NCI-H69 (cell line): ENCODE results near the gene TRIM65.
"Not testable (repeated sequence)": the region's sequence is repeated elsewhere in the genome, so short reads cannot be mapped to it uniquely, and the experiment has no call there.

Experiments used
- DNase-seq: peaks from one replicate; lab custom pipeline; 2025; lab: John Stamatoyannopoulos, UW

Gene TRIM65

DNA sequence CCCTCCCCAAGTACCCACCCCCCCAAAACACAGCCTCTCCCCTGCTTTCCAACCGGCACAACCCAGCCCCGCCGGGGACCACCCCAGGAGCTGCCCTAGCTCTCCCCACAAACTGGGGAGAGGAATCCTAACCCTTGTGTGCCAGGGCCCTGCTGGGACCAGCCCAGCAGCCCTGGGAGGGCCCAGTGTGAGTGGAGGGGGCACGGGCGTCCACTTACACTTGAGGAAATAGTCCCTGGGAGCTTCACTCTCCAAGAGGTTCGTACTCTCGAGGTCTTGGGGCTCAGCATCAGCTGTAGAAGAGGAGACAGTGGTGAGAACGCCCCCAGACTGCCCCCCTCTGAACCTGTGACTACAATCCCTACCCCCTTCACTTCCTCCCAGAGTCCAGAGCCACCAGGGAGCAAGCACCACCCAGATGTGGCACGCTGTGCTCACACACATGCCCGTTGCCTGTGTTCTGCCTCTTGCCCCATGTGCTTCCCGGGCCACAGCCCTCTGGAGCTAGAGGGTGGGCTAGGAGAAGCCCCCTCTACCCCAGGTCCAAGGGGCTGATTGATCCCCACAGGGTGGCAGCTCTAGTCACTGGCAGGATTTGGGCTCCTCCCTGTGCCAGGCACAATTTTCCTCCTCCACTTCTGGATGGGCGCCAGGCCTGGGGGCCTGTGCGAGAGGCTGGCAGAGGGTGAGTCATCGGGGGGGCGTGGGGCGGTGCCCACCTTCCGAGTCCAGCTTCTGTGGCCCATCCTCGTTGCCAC is 21.4 kb downstream of the TRIM65 start:
- no peak for DNase-seq

DNA sequence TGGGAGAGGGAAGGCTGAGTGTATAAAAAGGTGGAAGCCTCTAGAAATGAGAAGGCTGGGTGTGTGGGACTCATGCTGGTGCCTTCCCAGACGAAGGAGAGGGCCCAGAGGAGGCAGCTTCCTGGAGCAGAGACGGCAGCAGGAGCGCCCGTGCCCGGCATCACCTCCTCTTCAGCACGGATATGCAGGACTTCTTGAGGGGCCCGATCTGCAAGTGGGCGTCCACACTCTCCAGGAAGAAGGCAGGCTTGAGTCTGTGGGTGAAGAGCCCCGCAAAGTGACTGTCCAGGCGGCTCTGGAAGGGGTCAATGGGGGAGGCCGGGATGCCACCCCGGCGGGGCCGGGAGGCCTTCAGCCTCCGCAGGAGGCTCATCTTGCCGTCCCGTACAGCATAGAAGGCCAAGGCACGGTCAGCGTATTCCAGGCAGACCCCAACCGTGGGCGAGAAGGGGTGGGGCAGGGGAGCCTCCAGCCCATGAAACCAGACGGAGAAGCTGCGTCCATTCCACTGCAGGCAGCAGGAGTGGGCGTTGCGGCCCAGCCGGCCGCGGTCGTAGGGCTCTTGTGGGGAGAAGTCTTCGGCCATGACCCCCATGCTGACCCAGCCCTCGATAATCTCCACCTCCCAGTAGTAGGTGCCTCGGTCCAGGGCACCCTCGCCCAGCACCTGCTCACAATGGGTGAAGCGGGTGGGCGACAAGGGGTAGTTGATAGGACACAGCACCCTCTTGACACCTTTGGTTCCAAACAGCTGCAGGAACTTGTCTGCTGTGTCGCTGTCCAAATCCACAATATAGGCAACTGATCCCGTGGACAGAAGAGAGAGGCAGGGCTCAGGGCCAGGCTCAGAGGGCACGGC is 22.2 kb downstream of the TRIM65 start:
- DNase-seq, result no peak

DNA sequence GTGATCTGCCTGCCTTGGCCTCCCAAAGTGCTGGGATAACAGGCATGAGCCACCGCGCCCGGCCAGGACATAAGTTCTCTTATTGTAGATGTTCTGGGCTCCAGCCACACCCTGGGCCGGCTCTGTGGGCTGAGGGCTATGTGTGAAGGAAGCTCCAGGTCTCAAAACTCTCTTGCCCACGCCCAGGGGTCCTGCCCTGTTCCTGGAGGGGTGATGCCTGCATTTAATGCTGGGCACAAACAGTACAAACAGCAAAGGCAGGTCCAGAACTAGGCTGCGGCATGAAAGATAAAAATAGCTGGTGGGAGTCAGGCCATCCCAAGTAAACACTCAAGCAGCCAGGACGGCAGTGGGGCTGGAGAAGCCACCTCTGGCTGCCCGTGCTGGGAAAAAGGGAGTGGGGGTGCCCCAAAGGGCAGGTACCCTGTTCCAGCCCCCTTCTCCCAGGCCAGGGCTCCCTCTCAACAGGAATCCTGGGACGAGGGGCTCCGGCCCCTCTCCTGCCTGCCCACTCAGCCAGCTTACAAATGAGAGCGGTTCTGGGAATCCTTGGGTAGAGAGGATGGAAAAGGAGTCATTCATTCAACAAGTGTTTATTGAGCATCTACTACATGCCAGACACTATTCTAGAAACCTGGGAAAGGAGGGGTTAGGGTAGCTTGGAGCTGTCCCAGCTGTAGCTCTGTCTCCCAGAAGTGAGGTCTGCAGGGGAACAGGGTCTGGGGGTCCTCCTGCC is 23.0 kb downstream of the TRIM65 start:
- no peak for DNase-seq

DNA sequence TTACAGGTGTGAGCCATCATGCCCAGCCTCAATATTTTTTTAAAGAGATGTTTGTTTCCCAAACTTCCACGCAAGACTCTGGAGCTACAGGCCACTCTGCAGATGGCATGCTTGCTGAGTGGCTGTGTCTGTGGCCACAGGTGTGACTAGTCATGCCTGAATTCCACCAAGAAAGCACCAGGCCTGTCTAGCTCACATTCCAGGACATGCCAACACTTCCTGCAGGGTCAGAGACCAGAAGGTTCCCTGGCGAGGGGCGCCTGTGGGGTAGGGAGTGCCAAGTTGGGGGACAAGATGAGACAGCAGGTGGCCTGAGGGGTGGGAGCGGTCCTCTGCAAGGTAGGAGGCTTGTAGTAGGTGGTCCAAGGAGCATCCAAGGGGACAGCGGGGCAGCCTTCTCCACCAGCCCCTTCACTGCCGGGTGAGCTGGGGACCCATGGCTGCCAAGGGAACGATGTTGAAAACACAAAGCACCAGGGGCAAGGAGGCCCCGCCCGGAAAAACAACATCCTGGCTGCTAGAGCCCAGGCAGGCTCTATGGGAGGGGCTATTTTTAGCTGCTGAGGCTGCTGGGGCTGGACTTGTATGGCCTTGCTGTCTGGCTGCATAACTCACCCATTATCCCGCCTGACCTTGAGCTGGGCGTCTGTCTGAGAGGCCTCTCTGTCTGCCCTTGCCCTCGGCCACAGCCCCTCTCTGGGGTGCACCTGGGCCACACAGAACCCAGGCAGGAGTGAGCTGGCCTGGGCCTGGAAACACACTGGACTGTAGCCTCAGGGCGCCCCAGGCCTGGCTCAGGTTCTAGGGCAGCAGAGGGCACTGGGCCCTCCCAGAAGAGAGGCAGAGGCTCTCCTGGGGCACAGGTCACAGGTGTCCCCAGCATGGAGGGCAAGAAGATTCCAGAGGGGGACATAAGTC is 24.1 kb downstream of the TRIM65 start:
- DNase-seq, result peak; percentile 61

DNA sequence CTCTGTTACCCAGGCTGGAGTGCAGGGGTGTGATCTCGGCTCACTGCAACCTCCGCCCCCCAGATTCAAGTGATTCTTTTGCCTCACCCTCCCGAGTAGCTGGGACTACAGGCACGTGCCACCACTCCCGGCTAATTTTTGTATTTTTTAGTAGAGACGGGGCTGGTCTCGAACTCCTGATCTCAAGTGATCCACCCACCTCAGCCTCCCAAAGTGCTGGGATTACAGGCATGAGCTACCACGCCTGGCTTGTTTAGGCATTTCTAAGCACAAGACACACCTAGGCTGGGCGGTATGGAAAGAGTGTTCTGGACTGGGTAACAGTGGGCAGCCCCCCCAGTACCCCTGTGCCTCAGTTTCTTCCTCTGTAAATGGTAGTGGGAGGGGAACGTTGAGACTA is 26.5 kb downstream of the TRIM65 start:
- not testable (repeated sequence) for DNase-seq

DNA sequence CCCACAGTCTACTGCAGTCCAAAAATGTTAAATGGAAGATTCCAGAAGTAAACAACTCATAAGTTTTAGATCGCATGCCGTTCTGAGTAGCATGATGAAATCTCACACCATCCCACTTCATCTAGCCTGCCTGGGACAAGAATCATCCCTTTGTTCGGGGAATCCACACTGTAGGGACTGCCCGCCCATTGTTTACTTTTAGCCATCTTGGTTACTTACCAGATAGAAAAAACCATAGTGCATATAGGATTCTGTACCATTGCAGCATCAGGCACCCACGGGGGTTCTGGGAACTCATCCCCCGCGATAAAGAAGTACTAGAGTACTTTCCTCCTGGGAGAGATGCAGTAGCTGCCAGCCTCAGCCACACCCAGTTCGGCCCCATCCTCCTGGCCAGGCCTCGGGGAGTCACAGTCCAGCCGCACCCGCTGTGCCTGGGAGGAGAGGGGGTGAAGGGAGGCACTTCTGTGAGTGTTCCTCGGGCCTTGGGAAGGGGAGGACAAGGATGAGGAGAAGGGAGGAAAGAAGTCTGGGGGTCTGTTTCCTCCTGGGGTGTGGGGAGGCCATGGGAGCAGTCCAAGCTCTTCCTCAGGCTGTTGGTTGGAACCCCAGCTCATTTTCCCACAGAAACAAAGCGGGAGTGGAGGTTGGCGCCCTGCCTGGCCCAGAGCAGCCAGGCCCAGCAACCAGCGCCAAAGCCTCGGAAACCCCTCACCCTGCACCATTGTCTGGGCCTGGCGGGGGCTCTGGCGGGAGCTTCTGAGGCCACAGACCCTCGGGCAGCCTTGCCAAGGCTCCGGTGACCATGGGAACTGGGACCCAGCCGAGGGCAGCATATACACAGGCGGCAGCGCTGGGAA is 27.2 kb downstream of the TRIM65 start:
- peak; percentile 40 for DNase-seq

DNA sequence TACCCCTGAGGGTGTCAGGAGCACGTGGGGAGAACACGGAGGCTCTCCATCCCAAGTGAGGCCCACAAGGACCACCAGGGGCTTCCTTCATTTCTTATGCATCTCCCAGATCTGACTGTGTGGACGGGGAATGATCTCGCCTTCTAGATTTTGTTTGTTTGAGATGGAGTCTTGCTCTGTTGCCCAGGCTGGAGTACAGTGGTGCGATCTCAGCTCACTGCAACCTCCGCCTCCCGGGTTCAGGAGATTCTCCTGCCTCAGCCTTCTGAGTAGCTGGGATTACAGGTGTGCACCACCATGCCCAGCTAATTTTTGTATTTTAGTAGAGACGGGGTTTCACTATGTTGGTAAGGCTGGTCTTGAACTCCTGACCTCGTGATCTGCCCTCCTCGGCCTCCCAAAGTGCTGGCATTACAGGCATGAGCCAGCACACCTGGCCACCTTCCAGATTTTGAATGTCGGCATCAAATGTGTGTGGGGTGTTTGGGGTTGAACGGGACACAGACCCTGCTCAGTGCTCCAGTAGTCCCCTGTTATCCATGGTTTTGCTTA is 27.9 kb downstream of the TRIM65 start:
- not testable (repeated sequence) for DNase-seq

DNA sequence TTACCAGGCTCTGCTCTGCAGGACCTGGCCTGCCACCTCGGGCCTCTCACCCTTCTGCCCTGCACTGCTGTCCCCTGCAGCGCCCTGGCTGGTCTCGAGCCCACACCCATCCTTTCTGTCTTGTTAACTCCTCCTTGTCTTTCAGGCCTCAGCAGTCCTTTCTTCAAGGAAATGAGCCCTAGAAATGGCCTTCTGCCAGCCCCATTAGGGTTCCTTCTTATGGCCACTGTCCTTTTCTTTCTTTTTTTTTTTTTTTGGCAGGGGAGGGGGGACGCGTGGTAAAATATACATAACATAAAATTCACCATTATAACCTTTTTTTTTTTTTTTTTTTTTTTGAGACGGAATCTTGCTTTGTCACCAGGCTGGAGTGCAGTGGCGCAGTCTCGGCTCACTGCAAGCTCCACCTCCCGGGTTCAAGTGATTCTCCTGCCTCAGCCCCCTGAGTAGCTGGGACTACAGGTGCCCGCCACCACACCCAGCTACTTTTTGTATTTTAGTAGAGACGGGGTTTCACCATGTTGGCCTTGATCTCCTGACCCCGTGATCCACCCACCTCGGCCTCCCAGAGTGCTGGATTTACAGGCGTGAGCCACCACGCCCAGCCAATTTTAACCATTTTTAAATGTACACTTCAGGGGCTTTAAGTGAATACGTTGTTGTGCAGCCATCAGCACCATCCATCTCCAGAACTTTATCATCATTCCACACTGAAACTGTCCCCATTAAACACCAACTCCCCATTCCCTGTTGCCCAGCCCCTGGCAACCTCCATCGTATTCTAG is 31.2 kb downstream of the TRIM65 start:
- not testable (repeated sequence) for DNase-seq

DNA sequence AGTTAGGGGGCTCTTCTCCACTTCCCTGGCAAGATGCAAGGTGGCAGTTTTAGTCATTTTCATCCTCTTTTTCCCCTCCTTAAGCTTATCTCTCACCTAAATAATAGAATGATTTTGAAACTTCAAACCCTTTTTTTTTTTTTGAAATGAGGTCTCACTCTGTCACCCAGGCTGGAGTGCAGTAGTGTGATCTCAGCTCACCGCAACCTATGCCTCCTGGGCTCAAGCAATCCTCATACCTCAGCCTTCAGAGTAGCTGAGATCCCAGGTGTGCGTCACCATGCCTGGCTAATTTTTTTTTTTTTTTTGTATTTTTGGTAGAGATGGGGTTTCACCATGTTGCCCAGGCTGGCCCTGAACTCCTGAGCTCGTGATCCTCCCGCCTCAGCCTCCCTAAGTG is 31.9 kb downstream of the TRIM65 start:
- DNase-seq, result not testable (repeated sequence)

DNA sequence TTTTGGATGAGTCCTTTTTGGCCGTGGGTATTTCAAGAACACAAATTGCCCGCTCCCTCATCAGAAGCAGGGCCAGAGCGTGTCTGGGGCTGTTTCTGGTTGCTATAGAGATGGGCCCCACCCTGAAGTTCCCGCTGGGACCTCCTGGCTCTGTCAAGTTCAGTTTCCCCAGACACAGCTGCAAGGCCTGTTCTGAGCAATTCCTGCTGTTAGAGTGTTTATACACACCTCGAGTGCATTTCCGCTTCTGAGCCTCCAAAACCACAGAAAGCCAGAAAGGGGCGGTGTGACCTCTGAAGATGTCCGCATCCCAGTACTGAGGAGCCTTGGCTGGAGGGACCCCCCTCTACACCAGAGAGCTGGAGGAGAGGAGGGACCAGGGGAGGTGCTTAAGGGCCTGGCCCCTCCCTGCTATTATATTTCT is 32.3 kb downstream of the TRIM65 start:
- DNase-seq, result peak; percentile 58

DNA sequence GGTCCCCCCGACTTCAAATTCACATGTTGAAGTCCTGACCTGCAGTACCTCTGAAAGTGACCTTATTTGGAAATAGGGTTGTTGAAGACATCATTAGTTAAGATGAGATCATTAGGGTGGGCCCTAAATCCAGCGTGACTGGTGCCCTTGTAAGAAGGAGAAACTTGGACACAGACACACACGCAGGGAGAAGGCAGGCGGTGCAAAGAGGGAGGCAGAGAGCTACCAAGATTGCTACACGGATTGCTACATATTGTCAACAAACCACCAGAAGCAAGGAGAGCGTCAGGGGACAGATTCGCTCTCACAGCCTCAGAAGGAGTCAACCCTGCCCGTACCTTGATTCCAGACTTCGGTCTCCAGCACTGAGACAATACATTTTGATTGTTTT is 34.8 kb downstream of the TRIM65 start:
- no peak for DNase-seq

DNA sequence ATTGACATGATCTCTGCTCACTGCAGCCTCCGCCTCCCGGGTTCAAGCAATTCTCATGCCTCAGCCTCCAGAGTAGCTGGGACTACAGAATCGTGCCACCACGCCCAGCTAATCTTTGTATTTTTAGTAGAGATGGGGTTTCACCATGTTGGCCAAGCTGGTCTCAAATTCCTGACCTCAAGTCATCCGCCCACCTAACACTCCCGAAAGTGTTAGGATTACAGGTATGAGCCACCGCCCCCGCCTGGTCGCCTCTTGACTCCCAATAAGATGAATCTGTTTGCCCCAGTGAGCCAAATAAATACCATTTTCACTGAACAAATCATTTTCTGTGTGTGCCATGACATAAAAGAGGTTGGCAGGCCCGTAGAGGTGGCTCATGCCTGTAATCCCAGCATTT is 37.4 kb downstream of the TRIM65 start:
- not testable (repeated sequence) for DNase-seq

DNA sequence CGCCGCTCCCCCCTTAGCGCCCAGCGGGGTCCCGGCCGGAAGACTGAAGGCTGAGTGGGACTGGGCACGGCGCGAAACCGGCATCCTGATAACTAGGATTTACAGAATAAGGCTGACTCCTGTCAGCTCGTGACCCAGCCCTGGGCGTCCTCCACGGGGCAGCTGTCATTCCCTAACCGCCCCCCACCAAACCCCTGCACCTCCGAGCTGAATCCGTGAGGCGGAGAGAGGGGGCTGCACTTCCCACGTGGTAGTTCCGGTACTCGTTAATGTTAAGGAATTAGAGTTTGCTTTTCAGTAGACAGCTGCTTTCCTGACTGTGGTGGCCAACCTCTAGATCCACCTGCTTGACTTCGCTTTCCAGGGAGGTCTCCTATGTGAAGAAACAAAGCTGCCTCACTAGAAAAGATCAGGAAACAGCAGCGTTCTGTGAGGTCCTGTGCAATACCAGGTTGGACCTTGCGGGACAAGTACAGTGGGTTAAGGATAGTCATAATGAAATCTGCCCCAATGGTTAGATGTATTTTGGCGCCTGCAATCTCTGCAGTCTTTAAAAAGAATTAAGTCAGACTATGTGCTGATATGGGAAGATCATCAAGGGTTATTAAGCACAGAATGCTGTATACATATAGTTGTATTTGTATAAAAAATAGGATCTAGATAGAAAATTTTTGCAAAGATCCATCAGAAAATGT is 40.5 kb downstream of the TRIM65 start:
- DNase-seq, result peak; percentile 65

DNA sequence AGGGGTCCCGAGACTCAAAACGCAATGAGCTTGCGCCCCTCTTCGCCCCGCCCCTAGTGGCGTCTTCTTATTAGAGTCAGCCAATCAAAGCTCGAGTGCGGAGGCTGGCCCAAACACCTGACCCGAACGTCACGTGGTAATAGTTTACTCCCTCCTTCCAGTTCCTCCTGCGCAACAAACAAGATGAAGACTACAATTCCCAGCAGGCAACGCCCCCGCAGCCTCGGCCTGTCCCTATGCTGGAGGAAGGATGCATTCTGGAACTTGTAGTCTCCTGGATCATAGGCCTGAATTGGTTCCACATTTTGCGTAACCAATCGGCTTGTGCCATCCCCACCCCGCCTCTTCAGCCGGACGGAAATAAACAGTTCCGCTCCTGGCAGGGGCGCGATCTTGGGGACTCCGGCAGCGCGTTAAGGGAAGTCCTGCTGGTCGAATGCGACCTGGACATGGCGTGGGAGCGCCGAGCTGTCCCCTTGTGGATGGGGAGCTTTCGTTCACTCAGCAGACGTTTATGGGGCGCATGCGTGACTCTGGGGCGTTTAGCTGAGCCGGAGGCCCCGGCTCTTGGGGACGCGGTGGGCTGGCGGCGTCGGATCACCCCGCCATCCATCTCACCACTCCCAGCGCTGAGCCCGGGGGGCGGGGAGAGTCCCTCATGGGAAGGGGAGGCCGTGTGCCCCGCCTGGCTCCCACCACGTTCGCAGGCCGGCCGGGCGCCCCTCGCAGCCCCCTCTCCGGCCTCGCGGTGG is 41.3 kb downstream of the TRIM65 start, which contains the start of gene WBP2:
Gene WBP2 (minus strand): TSS at position 26 of the 752 bp plus-strand sequence. CDS start 38 bp downstream, outside the sequence.
- peak; percentile 100 for DNase-seq

DNA sequence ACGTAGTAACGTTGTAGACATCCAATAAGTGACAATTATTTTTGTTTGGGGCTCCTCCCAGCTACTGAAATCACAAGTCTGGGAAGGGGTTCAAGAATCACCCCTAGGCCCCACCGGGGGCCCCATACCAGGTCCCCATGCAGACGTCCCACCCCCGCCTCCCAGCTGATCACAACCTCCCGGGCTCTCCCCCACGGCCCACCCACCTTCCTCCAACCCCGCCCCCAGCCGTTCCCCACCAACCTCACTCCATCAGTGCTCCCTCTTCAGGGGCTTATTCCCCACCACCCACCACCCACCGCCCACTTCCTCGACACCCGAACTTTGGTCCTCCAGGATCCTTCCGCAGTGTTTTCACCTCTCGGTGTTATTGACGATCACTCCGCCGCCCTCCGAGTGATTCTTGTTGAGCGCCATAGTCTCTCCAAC is 41.9 kb downstream of the TRIM65 start:
- no peak for DNase-seq

DNA sequence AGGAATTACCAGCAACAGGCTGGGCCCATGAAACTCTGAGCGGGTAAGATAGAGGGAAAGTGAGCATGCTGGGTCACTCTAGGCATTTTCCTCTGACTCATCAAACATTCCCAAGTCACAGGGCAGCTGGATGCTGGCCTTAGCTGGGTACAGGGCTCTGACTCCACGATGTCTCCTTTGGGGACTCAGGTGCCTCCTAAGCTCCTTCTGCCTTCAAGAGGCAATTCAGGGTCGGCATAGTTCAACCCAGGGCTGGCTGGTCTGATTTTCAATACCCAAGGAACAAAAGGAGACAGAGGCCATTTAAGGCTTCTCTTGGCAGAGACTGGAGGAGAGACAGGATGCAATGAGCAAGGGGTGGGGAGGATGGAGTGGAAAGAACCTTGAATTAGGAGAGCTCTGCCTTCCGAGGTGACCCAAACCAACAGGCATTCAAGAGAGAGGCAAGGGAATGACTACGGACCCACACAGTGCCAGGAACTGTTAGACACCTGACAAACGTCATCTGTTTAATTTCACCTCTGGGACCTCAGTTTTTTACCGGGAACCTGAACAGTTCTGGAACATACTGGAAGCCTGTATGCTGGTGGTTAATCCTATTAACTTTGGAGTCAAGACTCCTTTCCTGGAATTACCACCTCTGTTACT is 42.5 kb downstream of the TRIM65 start:
- DNase-seq, result no peak

DNA sequence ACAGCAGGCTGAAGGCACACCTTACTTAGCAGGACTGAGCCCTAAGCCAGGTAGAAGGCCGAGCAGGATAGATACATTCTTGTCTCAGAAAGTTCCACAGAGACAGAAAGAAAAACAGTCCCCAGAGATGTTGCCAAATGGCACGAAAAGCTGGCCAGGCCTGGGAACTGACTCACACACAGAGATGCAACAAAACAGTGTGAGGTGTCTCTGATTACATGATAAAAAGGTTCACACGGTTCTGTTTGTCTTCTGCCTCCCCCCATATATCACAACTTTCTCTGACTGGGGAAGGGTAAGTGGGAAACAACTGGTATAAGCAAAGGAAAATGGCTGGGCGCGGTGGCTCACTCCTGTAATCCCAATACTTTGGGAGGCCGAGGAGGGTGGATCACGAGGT is 43.3 kb downstream of the TRIM65 start:
- DNase-seq, result no peak
